PC-9 (cell line): ENCODE measurements around the gene PPP4R3A. TPM values are rescaled to one million over a fixed set of nuclear protein-coding genes. Genes with fewer than 3 reads are reported as not detected.
"Not testable (repeated sequence)": the region's sequence is repeated elsewhere in the genome, so short reads cannot be mapped to it uniquely, and the experiment has no call there.

Experiments
- BruUV-seq: library from RNA; stranded (reverse); fragments of 400-500 nt; replicated peaks from 2 replicates; lab custom pipeline; 2021; lab: Mats Ljungman, UMichigan
- CTCF ChIA-PET: fragments of 300-600 bp; sonication (Branson Sonifier 250); formaldehyde crosslinking; loops from one replicate; lab custom pipeline; 2022; ENCODE audit warnings: antibody characterized with exemption; lab: Charles Lee
- POLR2A ChIA-PET: fragments of 300-600 bp; sonication (Branson Sonifier 250); formaldehyde crosslinking; loops from one replicate; lab custom pipeline; 2022; ENCODE audit warnings: antibody characterized with exemption; ENCODE audit not compliant: unreplicated experiment; lab: Charles Lee
- DNase-seq, 2 experiments: peaks; one replicate each; pipeline versions ENCODE4 v3.0.0 to v3.0.0-alpha.2; 2015 to 2022; ENCODE audit warnings: mixed read lengths in 1 of 2
- H2AFZ ChIP-seq: fragments of 200-600 bp; sonication (generic); 2 replicates; pipeline ENCODE4 v1.8.1; 2017; ENCODE audit warnings: antibody characterized with exemption
- H3F3A ChIP-seq: fragments of 200-600 bp; sonication (generic); 2 replicates; pipeline ENCODE4 v1.8.1; 2017; ENCODE audit warnings: antibody characterized with exemption, mild to moderate bottlenecking, low read depth; ENCODE audit not compliant: insufficient read depth
- H3K27ac ChIP-seq: fragments of 200-600 bp; sonication (generic); 2 replicates; pipeline ENCODE4 v1.6.1; 2016; ENCODE audit warnings: mixed run types
- H3K27me3 ChIP-seq: fragments of 200-600 bp; sonication (generic); 2 replicates; pipeline ENCODE4 v1.6.1; 2016; ENCODE audit warnings: low read depth, mixed run types; ENCODE audit not compliant: insufficient read depth
- H3K36me3 ChIP-seq: fragments of 200-600 bp; sonication (generic); 2 replicates; pipeline ENCODE4 v1.6.1; 2016; ENCODE audit warnings: low read depth, mixed run types
- H3K4me1 ChIP-seq: fragments of 200-600 bp; sonication (generic); replicated peaks from 2 replicates; pipeline ENCODE4 v1.6.1; 2016; ENCODE audit warnings: mixed run types; ENCODE audit not compliant: insufficient read depth
- H3K4me2 ChIP-seq: fragments of 200-600 bp; sonication (generic); 2 replicates; pipeline ENCODE4 v1.6.1; 2017; ENCODE audit warnings: mixed run types
- H3K4me3 ChIP-seq: fragments of 200-600 bp; sonication (generic); 2 replicates; pipeline ENCODE4 v1.6.1; 2016; ENCODE audit warnings: mixed run types
- H3K79me2 ChIP-seq: fragments of 200-600 bp; sonication (generic); 2 replicates; pipeline ENCODE4 v1.6.1; 2017; ENCODE audit warnings: low read depth, mixed run types
- H3K9me2 ChIP-seq: fragments of 200-600 bp; sonication (generic); 2 replicates; pipeline ENCODE4 v1.8.1; 2017; ENCODE audit warnings: mild to moderate bottlenecking; ENCODE audit not compliant: insufficient read depth
- H3K9me3 ChIP-seq: fragments of 200-600 bp; sonication (generic); 2 replicates; pipeline ENCODE4 v1.8.1; 2016; ENCODE audit warnings: low read depth; ENCODE audit not compliant: insufficient read depth
- H4K20me1 ChIP-seq: fragments of 200-600 bp; sonication (generic); 2 replicates; pipeline ENCODE4 v1.8.1; 2017; ENCODE audit not compliant: insufficient read depth
- CTCF ChIP-seq: fragments of 200-600 bp; sonication (generic); conservative IDR thresholded peaks from 2 replicates; pipeline ENCODE4 v1.6.1; 2017; ENCODE audit warnings: mixed run types, antibody characterized with exemption, mild to moderate bottlenecking, moderate library complexity
- EZH2 ChIP-seq: fragments of 200-600 bp; sonication (generic); IDR thresholded peaks from 2 replicates; pipeline ENCODE4 v1.8.0; 2017; ENCODE audit warnings: antibody characterized with exemption, low read depth
- intact Hi-C: fragments of 100-400 bp; cut with micrococcal nuclease; formaldehyde crosslinking; loops from one replicate; pipeline ENCODE4 v1.10.0; 2022; ENCODE audit not compliant: unreplicated experiment
- total RNA-seq: library from RNA; stranded (reverse); gene quantifications from 2 replicates; pipeline ENCODE4 v1.2.3, GENCODE V29; 2021

PPP4R3A gene
- total RNA-seq, 1 experiment from 2014 or later: 14.8 TPM

- H3F3A ChIP-seq: peaks cover 3% of the 10 kb centered on the region; the same call in 1 of the 2 replicates
- BruUV-seq: no TSS peak
- no peaks in the 10 kb centered on the region for H3K9me2 ChIP-seq
- H3K27ac ChIP-seq: no peak overlapping the region
- H3K27me3 ChIP-seq: no peaks in the 10 kb centered on the region
- CTCF ChIA-PET: no interaction called here
- H3K4me1 ChIP-seq: no peaks in the 10 kb centered on the region
- peaks cover 36% of the 10 kb centered on the region for H4K20me1 ChIP-seq
- no peak overlapping the region for H2AFZ ChIP-seq
- POLR2A ChIA-PET: no interaction called here
- no peak overlapping the region for H3K4me2 ChIP-seq
- no peaks in the 10 kb centered on the region for H3K9me3 ChIP-seq
- no peak for TF ChIP-seq CTCF
- no peak for TF ChIP-seq EZH2
- DNase-seq: no peak
- 0 out of 2 replicates have a peak, but pooled peaks cover under 1% of the 10 kb centered on the region for H3K36me3 ChIP-seq
- H3K4me3 ChIP-seq: no peak overlapping the region
- intact Hi-C loops: no loop called here
- peaks cover 96% of the 10 kb centered on the region for H3K79me2 ChIP-seq
Measured at GRCh38 chr14:91501348-91501747, 8.8 kb downstream of the PPP4R3A start.

GRCh38 chr14:91496790-91497189 is 13.3 kb downstream of the PPP4R3A start:
- Histone ChIP-seq H3K9me3 (no peaks in the 10 kb centered on the region), H3K27ac (no peak overlapping the region), H3K4me3 (no peak overlapping the region), H3K4me1 (no peaks in the 10 kb centered on the region), H3K36me3 (no peaks in the 10 kb centered on the region), H2AFZ (no peak overlapping the region), H3K4me2 (no peak overlapping the region), H3K79me2 (peaks cover 94% of the 10 kb centered on the region), H3F3A (no peaks in the 10 kb centered on the region), H4K20me1 (peaks cover 49% of the 10 kb centered on the region), H3K27me3 (no peaks in the 10 kb centered on the region), H3K9me2 (no peaks in the 10 kb centered on the region)
- intact Hi-C loops: no loop called here
- BruUV-seq: no TSS peak
- POLR2A ChIA-PET: no interaction called here
- TF ChIP-seq EZH2 (no peak), CTCF (no peak)
- no peak for DNase-seq
- CTCF ChIA-PET: no interaction called here

- H3K4me3 ChIP-seq, H2AFZ ChIP-seq, H3F3A ChIP-seq, H3K9me3 ChIP-seq, DNase-seq, CTCF ChIA-PET, H3K4me1 ChIP-seq, H3K36me3 ChIP-seq, H3K9me2 ChIP-seq, H3K27me3 ChIP-seq, H3K4me2 ChIP-seq, H3K27ac ChIP-seq, POLR2A ChIA-PET, intact Hi-C loops, BruUV-seq: not testable (repeated sequence)
- H4K20me1 ChIP-seq: peaks cover 59% of the 10 kb centered on the region
- peaks cover 85% of the 10 kb centered on the region for H3K79me2 ChIP-seq
Measured at GRCh38 chr14:91494392-91495065, 15.6 kb downstream of the PPP4R3A start.

- Histone ChIP-seq H3K9me2 (no peaks in the 10 kb centered on the region), H3K27ac (no peak overlapping the region), H3K4me3 (no peak overlapping the region), H3K9me3 (no peaks in the 10 kb centered on the region), H3F3A (no peaks in the 10 kb centered on the region), H3K27me3 (no peaks in the 10 kb centered on the region), H2AFZ (no peak overlapping the region), H3K4me2 (no peak overlapping the region), H4K20me1 (peaks cover 61% of the 10 kb centered on the region), H3K36me3 (no peaks in the 10 kb centered on the region), H3K4me1 (no peaks in the 10 kb centered on the region), H3K79me2 (peaks cover 78% of the 10 kb centered on the region)
- no peak for DNase-seq
- no peak for TF ChIP-seq CTCF
- no peak for TF ChIP-seq EZH2
- CTCF ChIA-PET: no interaction called here
- BruUV-seq: no TSS peak
- intact Hi-C loops: no loop called here
- POLR2A ChIA-PET: no interaction called here
Measured at GRCh38 chr14:91493169-91493568, 16.9 kb downstream of the PPP4R3A start.
